GM21825 (cell line): ENCODE results near the gene MICAL1.

ENCODE experiments used
- ATAC-seq: cut with Tn5 transposase; IDR thresholded peaks from one replicate; pipeline ENCODE4 v1.9.1; 2021; ENCODE audit warnings: mild to moderate bottlenecking, moderate library complexity; ENCODE audit not compliant: unreplicated experiment

Gene MICAL1

DNA sequence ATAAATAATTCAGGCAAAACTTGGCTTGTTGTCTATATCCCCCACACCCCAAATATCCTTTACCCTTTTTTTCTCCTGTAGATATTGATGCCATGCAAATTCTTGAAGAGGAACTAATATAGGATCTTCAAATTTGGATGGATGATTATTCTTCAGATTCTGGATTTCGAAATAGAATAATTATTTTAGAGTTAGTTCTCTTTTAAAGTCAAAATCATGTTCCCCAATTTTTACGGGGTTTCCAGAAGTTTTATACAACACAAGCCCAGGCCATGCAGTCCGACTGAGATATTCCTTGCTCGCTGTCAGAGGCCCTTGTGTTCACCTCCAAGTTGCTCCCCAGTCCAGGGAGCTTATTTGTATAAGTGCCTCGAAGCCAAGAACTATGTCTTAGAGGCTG lies 19.5 kb downstream of the MICAL1 start:
- no peak for ATAC-seq

DNA sequence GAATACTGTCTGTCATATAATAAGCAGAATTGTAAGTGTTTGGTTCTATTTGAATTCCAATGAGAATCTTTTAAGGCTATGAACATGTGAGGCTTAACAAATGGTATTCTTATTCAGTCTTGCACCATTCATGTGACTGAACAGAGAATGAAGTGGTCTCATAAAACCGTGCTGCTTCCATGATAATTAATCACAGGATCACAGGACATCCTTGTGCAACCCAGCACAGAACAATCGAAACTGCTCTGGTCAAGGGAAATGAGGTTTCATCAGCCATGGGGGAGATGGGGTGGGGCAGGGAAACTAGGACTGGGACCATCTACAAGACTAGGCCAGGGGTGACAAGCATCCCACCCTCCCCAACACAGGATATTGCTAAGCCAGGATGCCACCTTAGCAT lies 21.1 kb downstream of the MICAL1 start:
- ATAC-seq = no peak

DNA sequence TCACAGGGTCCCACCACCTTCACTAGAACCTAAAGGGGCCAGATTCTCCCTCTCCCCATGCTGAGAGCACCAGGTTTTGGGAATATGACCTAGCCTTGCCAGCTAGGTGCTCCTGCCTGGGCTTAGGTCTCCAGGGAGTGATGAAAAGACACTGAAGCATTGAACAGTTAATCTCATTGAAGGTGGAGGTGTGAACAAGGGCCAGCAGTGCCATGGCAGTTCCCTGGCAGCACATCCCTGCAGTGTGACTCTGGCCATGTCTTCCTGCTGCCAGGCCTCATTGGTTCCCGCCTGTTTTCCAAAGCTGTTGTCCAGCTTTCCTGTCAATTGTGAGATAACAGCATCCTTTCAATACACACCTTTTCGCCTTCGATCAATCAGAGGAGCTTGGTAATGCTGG lies 26.1 kb downstream of the MICAL1 start:
- ATAC-seq = no peak

DNA sequence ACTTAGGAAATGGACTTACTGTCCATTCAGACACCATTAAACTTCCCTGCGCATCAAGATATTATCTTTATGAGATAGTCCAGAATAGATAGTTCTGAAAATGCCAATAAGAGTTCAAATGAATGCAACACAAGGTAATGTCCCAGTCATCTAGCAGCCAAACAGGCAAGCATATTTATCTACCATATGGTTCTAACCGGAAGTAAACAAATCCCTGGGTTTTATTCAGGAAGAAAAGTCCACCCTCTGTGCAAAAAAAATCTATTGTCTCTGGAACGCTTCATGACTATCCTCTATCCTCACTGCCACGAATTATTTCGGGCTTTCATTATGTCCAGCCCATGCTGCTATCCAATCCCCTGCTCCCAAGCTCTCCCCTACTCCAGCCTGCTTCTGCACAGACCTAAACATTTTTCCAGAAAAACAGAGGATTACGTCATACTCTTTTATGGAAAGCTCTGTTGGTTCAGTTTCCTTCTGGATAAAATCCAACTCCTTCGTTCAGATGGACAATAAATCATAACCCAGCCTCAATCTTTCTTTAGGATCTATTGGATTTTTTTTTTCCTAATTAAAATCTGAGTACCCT lies 26.6 kb downstream of the MICAL1 start:
- no peak for ATAC-seq

DNA sequence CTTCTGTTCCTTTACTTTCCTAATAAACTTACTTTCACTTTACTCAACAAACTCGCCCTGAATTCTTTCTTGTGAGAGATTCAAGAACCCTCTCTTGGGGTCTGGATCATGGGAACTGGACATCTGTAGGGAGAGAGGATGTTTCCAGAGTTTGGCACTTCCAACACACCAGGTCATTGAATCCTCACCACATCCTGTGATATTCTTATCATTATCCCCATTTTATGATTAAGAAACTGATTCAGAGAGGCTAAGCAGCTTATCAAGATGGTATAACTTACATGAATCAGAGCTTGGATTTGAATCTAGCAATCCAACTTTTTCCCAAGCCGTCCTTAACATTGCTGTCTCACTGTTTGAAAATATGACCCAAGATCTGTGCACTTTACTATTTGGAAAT lies 30.6 kb downstream of the MICAL1 start:
- ATAC-seq = no peak

DNA sequence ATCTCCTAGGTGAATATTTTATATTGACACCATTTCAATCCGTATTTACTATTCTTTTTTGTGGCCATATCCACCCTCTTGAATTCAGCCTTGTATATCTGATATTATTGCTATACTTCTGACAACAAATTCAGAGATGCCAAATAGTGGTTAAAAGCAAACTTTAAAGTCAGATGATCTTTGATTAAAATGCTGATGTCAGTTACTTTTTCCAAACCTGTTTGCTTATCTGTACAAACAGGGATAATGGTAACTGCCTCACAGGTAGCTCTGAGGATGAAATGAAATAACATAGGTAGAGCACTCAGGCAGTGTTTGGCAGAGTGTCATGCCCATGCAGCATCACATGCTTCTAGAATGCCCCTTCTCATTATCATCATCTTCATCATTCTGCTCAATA lies 34.4 kb downstream of the MICAL1 start:
- no peak for ATAC-seq

DNA sequence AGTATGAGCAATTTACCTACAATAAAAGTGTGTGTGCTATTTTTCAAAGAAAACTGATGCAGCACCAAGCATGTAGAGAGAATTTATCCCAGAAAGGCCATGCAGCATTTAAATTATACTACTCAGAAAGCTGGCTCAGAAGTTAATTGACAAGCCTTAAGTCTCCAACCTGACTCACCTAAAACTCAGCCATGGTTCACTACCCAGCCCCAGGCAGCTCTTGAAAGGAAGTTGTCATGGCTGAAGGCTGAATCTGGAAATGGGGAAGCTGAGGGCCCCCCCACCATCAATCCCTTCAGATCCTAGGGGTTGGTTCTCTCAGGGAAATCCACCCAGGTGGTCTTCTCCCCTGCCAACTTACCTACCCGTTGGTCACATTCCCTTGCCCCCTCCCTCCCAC lies 34.8 kb downstream of the MICAL1 start:
- ATAC-seq = no peak

DNA sequence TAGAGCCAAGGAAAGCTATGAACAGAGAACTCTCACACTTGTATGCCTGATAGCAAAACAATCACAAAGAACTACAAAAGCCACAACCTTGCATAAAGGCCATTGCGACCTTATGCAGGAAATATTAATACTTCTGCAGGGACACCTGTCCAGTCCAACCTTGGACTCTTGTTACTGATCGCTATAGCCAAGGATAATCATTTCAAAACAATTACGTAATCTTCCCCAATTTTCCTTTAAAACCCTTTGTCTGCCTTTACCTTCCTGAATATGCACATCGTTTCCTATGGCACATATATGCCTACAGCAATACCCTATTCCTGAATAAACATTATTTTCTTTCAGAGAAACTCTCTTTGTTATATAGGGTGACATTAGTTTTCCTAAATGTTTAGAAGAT lies 37.9 kb downstream of the MICAL1 start:
- no peak for ATAC-seq

DNA sequence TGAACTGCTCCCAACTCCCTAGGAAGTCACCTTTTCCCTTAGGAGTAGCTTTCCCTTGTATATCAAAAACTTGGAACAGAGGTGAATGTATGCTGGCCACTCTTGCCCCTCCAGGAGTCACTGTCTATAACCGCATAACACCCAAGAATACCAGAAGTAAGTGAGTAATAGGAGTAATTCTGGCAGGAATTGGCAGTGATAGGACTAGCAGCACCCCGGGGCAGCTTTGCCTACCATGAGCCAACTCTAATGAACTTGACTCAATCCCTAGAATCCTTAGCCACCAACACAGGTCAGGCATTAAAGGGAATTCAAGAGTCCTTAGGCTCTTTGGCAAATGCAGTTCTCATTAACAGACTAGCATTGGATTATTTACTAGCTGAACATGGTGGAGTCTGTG lies 44.5 kb downstream of the MICAL1 start:
- ATAC-seq = no peak

DNA sequence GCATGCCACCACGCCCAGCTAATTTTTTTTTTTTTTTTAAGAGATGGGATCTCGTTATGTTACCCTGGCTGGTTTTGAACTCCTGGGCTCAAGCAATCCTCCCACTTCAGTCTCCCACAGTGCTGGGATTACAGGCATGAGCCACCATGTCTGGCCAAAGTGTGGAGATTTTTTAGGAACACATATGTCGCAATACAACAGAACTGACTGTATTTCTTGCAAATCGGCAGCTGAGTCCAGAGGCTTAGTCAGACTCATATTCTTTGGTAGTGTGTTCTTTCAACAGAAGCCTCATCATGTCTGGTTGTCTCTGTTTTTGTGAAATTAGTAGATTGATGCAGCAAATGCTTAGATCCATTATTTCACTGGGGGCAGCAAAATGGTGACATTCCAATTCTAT lies 49.4 kb downstream of the MICAL1 start:
- ATAC-seq = no peak

DNA sequence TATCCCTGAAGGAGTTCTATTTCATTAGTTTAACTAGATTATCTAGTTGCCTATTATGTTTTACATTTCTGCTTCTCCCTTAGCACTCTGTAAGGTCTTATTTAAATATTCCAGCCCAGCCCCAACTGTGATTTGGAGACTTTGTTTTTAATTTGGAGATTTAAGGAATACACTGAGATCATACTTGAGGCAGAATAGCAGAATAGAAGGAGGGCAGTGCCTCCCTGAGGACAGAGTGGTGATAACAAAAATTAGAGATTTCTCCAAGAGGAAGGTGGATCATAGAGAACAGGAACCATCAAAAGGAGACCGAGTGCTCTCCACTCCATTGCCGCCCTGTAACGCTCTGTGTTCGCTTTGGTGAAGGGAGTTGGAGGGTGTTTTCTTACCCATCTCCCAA lies 58.6 kb downstream of the MICAL1 start:
- ATAC-seq = no peak

DNA sequence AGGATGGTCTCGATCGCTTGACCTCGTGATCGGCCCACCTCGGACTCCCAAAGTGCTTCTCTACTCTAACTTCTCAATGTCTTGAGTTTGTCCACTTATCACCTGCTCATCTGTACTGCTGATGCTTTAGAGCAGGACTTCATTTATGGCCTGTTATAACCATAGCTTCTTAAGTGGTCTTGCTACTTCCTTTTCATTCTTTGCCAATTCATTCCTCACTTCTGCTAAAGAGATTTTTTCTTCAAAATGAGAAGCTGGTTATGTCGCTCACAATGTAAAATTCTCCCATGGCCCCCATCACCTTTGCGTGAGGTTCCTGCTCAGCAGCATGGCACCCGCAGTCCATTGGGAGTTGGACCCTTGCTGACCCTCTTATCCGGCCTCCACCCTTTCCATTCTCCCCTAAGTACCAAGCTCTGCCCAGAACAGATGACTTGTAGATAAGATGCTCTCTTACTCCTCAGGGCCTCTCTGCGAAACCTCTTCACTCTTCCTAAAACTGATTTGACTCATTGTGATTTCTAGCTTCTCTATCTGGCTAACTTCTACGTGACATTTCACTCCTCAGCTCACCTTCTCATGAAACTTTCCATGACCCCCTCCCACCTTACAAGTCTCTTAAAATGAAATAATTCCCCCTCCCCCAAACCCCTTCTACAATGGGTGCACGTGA lies 59.4 kb downstream of the MICAL1 start:
- no peak for ATAC-seq
